Stimulated activated naive CD4-positive, alpha-beta T cell (primary cell): ENCODE data around the gene NAPSA.

Source experiments
- DNase-seq, 6 experiments: peaks; one replicate each; lab custom pipeline; 2025; lab: John Stamatoyannopoulos, UW

NAPSA gene

DNA sequence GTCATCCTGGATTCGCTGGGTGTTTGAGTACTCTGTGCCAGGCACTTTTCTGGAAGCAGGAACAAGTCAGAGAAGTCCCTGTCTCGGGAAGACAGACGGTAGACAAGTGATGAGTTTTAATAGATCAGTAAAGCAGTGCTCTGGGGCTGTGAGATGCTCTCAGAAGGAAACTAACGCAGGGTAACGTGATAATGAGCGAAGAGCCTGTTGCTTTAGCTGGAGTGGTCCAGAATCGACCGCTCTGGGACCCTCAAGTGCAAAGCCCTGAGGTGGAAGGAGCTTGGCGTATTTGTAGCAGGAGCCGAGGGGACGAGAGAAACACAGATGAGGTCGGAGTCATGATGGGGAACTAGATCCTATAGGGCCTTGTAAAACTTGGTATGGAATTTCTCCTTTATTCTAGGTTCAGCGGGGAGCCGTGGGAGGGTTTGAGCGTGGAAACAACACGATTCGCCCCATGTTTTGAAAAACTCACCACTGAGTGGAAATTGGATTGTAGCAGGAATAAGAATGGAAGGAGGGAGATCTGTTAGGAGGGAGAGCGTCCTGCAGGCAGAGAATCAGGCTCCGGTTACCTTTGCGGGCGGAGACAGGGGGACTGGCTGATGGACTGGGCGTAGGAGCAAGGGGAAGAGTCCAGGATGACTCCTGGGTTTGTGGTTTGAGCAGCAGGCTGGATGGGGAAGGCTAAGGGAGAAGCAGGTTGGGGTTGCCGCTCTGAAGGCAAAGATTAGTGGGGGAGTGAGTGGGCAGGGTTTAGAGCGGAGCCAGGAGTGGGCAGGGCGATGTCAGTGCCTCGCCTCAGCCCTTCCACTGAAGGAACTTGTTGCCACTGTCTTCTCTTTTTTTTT lies 19.5 kb upstream of the NAPSA start:
- no peak for DNase-seq

DNA sequence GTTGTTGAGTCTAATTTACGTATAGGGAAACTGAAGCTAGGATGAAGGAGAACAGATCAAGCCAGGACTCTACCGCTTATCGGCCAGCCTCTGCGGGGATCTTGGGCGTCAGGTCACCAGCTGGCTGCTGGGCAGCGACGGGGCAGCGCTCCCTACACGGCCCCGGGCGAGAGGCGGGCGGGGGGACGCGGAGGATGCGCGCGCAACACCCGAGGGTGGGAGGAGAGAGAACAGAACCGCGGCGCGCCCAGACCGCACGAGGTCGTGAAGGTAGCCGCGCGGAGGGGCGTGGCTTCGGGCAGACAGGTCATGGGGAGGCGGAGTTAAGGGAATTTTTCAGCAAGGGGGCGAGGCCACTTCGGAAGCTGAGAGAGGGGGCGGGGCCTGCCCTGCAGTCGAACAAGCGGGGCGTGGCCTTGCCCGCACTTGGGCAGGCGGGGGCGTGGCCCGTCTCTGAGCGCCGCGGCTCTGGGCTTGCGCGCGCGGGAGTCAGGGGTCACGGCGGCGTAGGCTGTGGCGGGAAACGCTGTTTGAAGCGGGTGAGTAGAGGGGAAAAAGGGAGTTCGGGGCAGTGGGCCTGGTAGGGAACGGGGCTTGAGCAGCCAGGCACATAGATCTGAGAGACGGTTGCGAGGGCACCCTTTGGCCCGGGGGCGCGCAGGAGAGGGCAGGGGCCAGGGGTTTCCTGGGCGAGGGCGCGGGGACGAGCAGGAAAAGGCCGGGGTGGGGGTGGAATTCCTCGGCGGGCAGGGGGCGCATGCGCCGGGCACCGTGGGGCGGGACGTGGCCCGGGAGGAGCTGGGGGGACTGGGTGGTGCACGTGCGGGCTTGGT lies 18.6 kb upstream of the NAPSA start, which contains the start of gene POLD1:
Gene POLD1 (plus strand): TSS at position 496 of the 833 bp plus-strand sequence. CDS start 14,505 bp downstream, outside the sequence.
- DNase-seq, result peak; percentile 97 to 100 (median 99)

GRCh38 chr19:50383001-50383851 lies 17.8 kb upstream of the NAPSA start:
- peak in 2 of 6 experiments; percentile 20 to 51 for DNase-seq

GRCh38 chr19:50381881-50382729 lies 16.7 kb upstream of the NAPSA start:
- DNase-seq, result peak in 1 of 6 experiments; percentile 31

DNA sequence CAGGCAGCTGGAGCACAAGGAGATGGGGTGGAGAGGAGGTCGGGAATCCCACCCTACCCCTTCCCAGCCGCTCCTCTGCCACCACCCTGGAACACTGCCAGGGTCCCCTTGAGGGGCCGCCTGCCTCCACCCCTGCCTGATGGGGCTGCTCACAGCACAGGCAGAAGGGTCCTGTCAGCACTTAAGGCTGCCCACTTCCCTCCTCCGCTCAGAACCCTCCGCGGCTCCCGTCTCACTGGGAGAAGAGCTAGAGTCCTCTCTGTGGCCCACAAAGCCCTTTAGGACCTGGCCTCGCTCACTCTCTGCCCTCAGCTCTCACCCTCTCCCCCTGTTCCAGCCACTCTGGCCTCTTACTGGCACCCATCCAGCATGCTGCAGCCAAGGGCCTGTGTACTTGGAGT lies 15.3 kb upstream of the NAPSA start:
- peak in 1 of 6 experiments; percentile 5 for DNase-seq

DNA sequence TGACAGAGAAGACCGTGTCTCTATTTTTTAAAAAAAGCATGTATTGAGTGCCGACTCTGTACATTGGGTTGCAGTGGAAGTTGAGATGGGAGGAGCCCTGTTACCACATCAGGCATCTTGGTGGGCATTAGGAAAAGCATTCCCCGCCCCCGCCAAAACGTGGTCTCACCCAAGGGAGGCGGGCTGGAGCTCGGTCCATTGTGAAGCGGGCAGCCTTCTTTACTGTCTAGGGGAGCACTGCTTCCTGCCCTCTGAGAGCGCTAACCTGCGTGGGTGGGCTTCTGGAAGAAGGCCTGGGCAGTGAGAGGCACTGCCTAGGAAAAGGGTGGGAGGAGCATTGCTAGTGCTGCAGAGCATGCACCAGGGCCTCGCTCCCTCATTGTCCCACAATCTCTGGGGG lies 14.7 kb upstream of the NAPSA start:
- no peak for DNase-seq

GRCh38 chr19:50379602-50380001 lies 14.2 kb upstream of the NAPSA start:
- no peak for DNase-seq

DNA sequence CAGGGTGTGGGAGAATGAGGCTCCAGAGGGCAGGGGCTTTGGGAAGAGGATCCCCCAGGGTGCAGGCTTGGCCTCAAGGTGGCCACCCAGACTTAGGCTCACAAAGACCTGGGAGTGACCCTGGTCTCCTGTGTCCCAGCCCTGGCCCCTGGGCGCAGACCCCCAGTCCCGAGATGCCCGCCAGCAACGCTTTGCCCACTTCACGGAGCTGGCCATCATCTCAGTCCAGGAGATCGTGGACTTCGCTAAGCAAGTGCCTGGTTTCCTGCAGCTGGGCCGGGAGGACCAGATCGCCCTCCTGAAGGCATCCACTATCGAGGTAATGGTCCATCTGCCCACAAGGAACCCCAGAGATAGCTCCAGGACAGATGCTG lies 13.4 kb upstream of the NAPSA start:
- DNase-seq, result no peak

DNA sequence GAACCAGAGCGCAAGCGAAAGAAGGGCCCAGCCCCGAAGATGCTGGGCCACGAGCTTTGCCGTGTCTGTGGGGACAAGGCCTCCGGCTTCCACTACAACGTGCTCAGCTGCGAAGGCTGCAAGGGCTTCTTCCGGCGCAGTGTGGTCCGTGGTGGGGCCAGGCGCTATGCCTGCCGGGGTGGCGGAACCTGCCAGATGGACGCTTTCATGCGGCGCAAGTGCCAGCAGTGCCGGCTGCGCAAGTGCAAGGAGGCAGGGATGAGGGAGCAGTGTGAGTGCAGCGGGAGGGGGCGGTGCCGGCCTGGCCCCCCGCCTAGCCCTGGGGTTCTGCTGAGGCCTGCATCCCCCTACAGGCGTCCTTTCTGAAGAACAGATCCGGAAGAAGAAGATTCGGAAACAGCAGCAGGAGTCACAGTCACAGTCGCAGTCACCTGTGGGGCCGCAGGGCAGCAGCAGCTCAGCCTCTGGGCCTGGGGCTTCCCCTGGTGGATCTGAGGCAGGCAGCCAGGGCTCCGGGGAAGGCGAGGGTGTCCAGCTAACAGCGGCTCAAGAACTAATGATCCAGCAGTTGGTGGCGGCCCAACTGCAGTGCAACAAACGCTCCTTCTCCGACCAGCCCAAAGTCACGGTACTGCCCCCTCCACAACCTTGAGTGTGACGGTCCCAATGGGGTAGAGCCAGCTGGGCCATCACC lies 12.9 kb upstream of the NAPSA start:
- DNase-seq, result no peak

DNA sequence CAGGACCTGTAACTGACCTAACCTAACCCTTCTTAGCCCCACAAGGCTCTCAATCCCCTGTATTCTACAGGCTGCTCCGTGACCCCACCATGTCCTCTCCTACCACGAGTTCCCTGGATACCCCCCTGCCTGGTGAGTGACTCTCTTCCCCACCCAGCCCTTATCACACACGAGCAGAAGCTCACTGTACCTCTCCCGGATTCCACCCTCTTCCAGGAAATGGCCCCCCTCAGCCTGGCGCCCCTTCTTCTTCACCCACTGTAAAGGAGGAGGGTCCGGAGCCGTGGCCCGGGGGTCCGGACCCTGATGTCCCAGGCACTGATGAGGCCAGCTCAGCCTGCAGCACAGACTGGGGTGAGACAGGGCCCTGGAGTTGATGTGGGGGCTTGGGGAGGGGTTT lies 12.1 kb upstream of the NAPSA start:
- DNase-seq, result no peak

DNA sequence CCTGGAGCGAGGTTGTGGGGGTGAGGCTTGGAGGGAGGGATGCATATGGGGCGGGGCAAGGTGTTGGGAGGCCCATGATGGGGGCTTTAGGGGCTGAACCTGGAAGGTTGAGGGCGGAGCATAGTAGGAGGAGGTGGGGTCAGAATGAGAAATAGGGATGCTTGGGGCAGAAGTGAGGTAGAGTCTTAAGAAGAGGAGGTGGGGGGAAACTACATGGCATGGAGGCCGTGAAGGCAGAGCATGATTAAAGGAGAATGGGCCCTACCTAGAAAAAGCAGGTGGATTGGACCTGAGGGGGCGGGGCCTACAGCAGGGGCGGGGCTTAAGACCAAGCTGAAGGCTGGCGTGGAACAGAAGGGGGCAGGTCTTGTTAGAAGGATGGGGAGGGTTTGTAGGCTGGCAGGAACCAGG lies 11.6 kb upstream of the NAPSA start:
- DNase-seq, result peak; percentile 47 to 71 (median 64)

GRCh38 chr19:50376166-50377050 lies 11.0 kb upstream of the NAPSA start, which contains the start of gene NR1H2:
Gene NR1H2, plus strand, starts transcription at chr19:50376457. Its CDS starts 1,149 bp downstream, at chr19:50377606.
- DNase-seq, result peak; percentile 89 to 96 (median 93)

DNA sequence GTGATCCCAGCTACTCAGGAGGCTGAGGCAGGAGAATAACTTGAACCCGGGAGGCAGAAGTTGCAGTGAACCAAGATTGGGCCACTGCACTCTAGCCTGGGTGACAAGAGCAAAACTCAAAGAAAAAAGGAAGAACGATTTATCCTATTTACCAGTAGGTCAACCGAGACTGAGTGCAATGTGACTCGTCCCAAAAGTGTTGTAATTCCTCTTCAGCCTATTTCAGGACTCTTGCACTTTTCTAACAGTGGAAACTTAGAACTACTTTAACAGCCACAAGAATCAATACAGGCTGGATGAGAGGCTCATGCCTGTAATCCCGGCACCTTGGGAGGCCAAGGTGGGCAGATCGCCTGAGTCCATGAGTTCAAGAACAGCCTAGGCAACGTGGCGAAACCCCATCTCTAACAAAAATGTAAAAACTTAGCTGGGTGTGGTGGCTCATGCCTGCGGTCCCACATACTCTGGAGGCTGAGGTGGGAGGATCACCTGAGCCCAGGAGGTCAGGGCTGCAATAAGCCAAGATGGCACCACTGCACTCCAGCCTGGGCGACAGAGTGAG lies 6.6 kb upstream of the NAPSA start:
- no peak for DNase-seq

- DNase-seq, result peak; percentile 58 to 85 (median 72)
Observed at GRCh38 chr19:50368649-50369570, 3.5 kb upstream of the NAPSA start.

DNA sequence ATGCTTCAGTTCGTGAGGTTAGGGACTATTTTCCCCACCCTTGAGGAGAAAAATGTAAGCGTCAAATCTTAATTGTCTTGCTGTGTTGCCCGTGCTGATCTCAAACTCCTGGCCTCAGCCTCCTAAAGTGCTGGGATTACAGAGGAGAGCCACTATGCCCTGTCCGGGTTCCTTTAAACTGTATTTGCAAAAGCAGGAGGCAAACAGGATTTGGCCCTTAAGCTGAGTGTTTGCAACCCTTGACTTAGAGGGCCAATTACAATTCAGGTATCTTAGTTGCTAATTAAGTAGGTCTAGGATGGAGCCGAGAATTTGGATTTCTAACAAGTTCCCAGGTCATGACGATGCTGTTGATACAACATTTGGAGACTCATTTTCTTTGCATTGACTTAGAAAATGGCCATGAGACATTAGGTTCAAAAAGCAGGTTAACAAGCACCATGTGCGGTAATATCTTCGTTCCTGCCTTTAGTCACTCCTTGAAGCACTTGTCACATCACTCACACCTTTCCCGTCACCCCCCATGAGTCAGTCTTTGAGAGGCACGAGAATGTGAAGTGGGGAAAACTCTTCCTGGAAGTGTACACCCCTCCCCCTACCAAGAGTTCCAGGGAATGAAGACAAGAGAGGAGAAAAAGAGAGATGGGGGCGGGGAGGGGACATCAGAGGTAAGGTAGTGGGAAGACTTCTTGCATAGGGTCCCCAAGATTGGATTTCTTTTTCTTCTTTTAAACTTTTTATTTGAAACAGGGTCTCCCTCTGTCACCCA lies 2.6 kb downstream of the NAPSA start:
- DNase-seq, result no peak

DNA sequence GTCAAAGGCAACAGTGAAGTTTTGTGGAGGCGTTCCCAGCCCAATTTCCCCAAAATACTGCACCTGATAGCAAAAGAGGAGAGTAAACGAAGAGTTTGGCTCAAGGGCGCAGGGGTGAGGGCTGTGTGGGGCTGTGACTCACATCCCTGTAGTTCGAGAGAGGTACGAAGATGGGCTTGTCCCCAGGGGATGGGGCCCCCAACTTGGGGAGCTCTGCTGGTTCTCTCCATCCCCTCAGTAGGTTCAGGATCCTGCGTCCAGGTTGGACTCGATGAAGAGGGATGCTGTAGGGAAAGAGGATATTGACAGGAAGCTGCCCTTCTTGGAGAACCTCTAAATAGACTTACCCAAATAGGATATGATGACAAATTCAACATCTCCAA lies 3.4 kb downstream of the NAPSA start:
- DNase-seq, result no peak
